ENCODE data around the gene SPCS1. TPM values are rescaled to one million over a fixed set of nuclear protein-coding genes. Genes with fewer than 3 reads are reported as not detected.

SPCS1 gene
- total RNA-seq, 2 donors from 2014 or later, result 33.0 to 59.9 TPM

DNA sequence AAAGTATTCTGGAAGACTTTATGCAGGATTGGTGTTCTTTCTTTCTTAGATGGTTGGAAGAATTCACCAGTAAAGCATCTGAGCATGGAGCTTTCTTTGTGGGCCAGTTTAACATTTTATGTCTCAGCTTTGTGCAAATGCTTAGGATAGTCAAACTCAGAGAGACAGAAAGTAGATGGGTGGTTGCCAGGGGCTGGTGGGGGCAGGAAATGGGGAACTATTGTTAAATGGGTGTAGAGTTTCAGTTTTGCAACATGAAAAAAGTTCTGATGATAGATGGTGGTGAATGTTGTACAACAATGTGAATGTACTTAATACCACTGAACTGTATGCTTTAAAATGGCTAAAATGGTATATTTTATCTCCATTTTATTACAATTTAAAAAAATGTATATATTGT, 24.8 kb downstream of the SPCS1 start:
- ATAC-seq, result no peak
- Histone ChIP-seq H3K9me3 (no peaks in the 10 kb centered on the region), H3K4me1 (no peaks in the 10 kb centered on the region), H3K4me3 (no peak overlapping the region), H3K36me3 (replicated peaks in 1 of 2; ENCODE audit: insufficient read depth in 1 of 2, low read depth in 2 of 2) (peaks cover 0 to 6% of the 10 kb centered on the region in 2 donors), H3K27me3 (no peaks in the 10 kb centered on the region), H3K27ac (no peak overlapping the region)
- DNase-seq, result no peak
- intact Hi-C loops (cut with DNase I), result no loop called here
- TF ChIP-seq, protein P1, sequence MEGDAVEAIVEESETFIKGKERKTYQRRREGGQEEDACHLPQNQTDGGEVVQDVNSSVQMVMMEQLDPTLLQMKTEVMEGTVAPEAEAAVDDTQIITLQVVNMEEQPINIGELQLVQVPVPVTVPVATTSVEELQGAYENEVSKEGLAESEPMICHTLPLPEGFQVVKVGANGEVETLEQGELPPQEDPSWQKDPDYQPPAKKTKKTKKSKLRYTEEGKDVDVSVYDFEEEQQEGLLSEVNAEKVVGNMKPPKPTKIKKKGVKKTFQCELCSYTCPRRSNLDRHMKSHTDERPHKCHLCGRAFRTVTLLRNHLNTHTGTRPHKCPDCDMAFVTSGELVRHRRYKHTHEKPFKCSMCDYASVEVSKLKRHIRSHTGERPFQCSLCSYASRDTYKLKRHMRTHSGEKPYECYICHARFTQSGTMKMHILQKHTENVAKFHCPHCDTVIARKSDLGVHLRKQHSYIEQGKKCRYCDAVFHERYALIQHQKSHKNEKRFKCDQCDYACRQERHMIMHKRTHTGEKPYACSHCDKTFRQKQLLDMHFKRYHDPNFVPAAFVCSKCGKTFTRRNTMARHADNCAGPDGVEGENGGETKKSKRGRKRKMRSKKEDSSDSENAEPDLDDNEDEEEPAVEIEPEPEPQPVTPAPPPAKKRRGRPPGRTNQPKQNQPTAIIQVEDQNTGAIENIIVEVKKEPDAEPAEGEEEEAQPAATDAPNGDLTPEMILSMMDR (IDR thresholded peaks at IDR 0.05), result no peak
- TF ChIP-seq POLR2A (IDR thresholded peaks at IDR 0.05), result no peak

DNA sequence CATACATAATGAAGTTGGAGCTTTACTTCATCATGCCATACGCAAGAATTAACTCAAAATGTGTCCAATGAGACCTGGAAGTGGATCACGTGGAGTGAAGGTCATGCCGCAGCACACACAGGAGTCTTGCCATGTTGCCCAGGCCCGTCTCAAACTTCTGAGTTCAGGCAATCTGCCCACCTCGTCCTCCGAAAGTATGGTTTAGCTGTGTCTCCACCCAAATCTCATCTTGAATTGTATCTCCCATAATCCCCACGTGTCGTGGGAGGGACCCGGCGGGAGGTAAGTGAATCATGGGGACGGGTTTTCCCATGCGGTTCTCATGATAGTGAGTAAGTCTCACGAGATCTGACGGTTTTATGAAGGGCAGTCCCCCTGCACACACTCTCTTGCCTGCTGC, 25.7 kb downstream of the SPCS1 start:
- DNase-seq, result no peak
- intact Hi-C loops (cut with DNase I), result no loop called here
- WGBS, 2 donors, result 85 to 92% methylated on average over 14 of the region's 14 CpGs

DNA sequence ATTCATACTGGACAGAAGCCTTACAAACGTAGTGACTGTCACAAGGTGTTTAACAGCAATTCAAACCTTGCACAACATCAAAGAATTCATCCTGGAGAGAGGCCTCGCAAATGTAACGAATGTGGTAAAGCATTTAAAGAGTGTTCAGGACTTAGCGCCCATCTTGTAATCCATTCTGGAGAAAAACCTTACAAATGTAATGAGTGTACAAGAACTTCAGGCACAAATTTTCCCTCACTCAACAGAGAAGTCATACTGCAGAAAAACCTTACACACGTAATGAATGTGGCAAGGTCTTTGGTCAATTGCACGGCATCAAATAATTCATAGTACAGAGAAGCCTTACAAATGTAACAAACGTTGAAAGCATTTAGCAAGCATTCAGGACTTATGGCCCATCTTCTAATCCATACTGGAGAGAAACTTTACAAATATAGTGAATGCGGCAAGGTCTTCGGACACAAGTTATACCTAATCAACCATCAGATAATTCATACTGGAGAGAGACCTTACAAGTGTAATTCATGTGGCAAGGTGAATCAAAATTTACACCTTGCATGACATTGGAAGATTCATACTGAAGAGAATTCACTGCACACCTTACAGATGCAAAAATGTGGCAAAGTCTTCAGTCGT, 27.5 kb downstream of the SPCS1 start:
- no peaks in the 10 kb centered on the region for H3K4me1 ChIP-seq
- whole genome bisulfite sequencing, 2 donors, result 88 to 94% methylated on average over 10 of the region's 10 CpGs
- no peaks in the 10 kb centered on the region for H3K9me3 ChIP-seq
- no peak overlapping the region for H3K27ac ChIP-seq
- no peak for TF ChIP-seq POLR2A (IDR thresholded peaks at IDR 0.05)
- TF ChIP-seq, protein P1 (IDR thresholded peaks at IDR 0.05), result no peak
- ATAC-seq (no peak), DNase-seq (no peak)
- intact Hi-C loops (cut with DNase I), result no loop called here
- H3K4me3 ChIP-seq, result no peak overlapping the region
- no peaks in the 10 kb centered on the region for H3K27me3 ChIP-seq
- peaks cover 0 to 6% of the 10 kb centered on the region in 2 donors for H3K36me3 ChIP-seq (replicated peaks in 1 of 2; ENCODE audit: insufficient read depth in 1 of 2, low read depth in 2 of 2)

More for the DNA sequence above, 25.7 kb downstream of the SPCS1 start:
- no peak for ATAC-seq
- H3K4me1 ChIP-seq, result no peaks in the 10 kb centered on the region
- H3K27me3 ChIP-seq, result no peaks in the 10 kb centered on the region
- no peaks in the 10 kb centered on the region for H3K9me3 ChIP-seq
- no peak overlapping the region for H3K27ac ChIP-seq
- TF ChIP-seq, protein P1 (IDR thresholded peaks at IDR 0.05), result no peak
- no peak for TF ChIP-seq POLR2A (IDR thresholded peaks at IDR 0.05)
- H3K36me3 ChIP-seq (replicated peaks in 1 of 2; ENCODE audit: insufficient read depth in 1 of 2, low read depth in 2 of 2), result peaks cover 0 to 6% of the 10 kb centered on the region in 2 donors
- H3K4me3 ChIP-seq, result no peak overlapping the region

DNA sequence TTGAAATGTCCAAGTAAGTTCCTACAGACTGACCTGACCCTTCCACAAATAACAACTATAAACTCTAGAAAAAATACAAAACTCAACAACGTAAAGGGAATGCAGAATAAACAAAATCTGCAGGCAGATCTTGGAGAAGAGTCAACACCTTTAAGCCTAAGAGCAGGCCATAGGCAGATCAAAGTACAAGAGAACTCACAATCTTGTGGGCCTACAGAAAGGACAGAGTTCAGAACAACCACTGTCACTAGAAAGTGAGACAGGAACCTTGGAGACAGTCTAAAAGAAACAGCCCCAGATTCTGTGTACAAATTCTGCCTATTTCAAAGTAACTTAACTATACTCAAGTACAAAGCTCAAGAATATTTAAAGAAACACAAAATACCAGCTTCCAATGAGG, 33.8 kb downstream of the SPCS1 start:
- no peak overlapping the region for H3K4me3 ChIP-seq
- peaks cover 0 to 7% of the 10 kb centered on the region in 2 donors for H3K36me3 ChIP-seq (replicated peaks in 1 of 2; ENCODE audit: insufficient read depth in 1 of 2, low read depth in 2 of 2)
- WGBS, 2 donors, result 73 to 81% methylated on average over 1 of the region's 1 CpG
- ATAC-seq (no peak), DNase-seq (no peak)
- H3K27me3 ChIP-seq, result no peaks in the 10 kb centered on the region
- intact Hi-C loops (cut with DNase I), result loop anchor here (10.0 kb wide), 1 partner anchor 335 kb away; no protein-coding TSS in a partner anchor
- H3K27ac ChIP-seq, result no peak overlapping the region
- no peaks in the 10 kb centered on the region for H3K4me1 ChIP-seq
- no peaks in the 10 kb centered on the region for H3K9me3 ChIP-seq
- TF ChIP-seq POLR2A (IDR thresholded peaks at IDR 0.05), result no peak
- TF ChIP-seq, protein P1 (IDR thresholded peaks at IDR 0.05), result no peak
